ENCODE results near the gene LHX4. TPM values are rescaled to one million over a fixed set of nuclear protein-coding genes. Genes with fewer than 3 reads are reported as not detected.

The LHX4 gene
- total and polyA plus RNA-seq, 2 of the 13 experiments (the other 11 are each of a cell fraction or from before 2014, with no cell fraction given): 0.03 to 0.07 TPM

GRCh38 chr1:180230416-180230790 lies 339 bp downstream of the LHX4 start:
- Histone ChIP-seq H3K79me2 (ENCODE audit: insufficient read depth, low read length) (no peaks in the 10 kb centered on the region), H3K9ac (ENCODE audit: insufficient read depth, low read depth, low read length) (no peak overlapping the region), H3K36me3 (replicated peaks in 1 of 2; ENCODE audit: control insufficient read depth in 1 of 2, insufficient read depth in 2 of 2, low read length in 2 of 2) (no peaks in the 10 kb centered on the region), H3K4me2 (ENCODE audit: low read depth, low read length) (peak overlapping the region; percentile 84), H4K20me1 (ENCODE audit: insufficient read depth, low read length) (peaks cover 14% of the 10 kb centered on the region; the same call in 1 of the 2 replicates), H3K27ac (ENCODE audit: extremely low read length, insufficient read depth, low read length) (no peak overlapping the region), H3K4me1 (ENCODE audit: insufficient read depth, low read length) (peaks cover 38% of the 10 kb centered on the region), H3K9me3 (ENCODE audit: low read length) (no peaks in the 10 kb centered on the region), H2AFZ (ENCODE audit: low read length) (no peak overlapping the region), H3K27me3 (ENCODE audit: control insufficient read depth in 1 of 2, insufficient read depth in 2 of 2, low read length in 2 of 2) (peaks cover 18 to 75% of the 10 kb centered on the region in 2 experiments), H3K4me3 (replicated peaks in 1 of 3; ENCODE audit: insufficient read depth in 1 of 3, low read depth in 2 of 3, low read length in 3 of 3) (peak overlapping the region; percentile 50 to 69 (median 58); a peak in 4 of 6 replicates)
- intact Hi-C loops (cut with micrococcal nuclease; ENCODE audit: unreplicated experiment): no loop called here
- ChIA-PET CTCF (ENCODE audit: low intra/inter-chr PET ratio, low total read pairs) (no interaction called here), POLR2A (no interaction called here)
- BruUV-seq (replicated peaks): no TSS peak
- peak; percentile 19 for ATAC-seq
- WGBS (ENCODE audit: low lambda C conversion rate): 2% methylated on average over 10 of the region's 28 CpGs
- FAIRE-seq: no peak
- DNase-seq (ENCODE audit: low spot score): no peak
- TF ChIP-seq ZNF263 (CRISPR knock-in tag; IDR thresholded peaks at IDR 0.05): no peak
- TF ChIP-seq RERE (CRISPR knock-in tag; IDR thresholded peaks at IDR 0.05; ENCODE audit: low read depth): no peak
- TF ChIP-seq BRF2 (CRISPR knock-in tag; IDR thresholded peaks at IDR 0.05): no peak
- TF ChIP-seq ZZZ3 (CRISPR knock-in tag; IDR thresholded peaks at IDR 0.05; ENCODE audit: borderline replicate concordance): no peak
- TF ChIP-seq ARNTL (CRISPR knock-in tag; IDR thresholded peaks at IDR 0.05): no peak
- no peak for TF ChIP-seq AHDC1 (CRISPR knock-in tag; IDR thresholded peaks at IDR 0.05; ENCODE audit: borderline replicate concordance)
- in situ Hi-C loops (cut with HindIII; ENCODE audit: extremely low pct_ligation_motif_present, low pct_unique_long_range_greater_than_20kb): no loop called here
